NCI-H69 (cell line): ENCODE results near the gene SLTM.
A peak's percentile ranks its signal among the peaks of the same experiment; 100 is the strongest.
"Not testable (repeated sequence)": the region's sequence is repeated elsewhere in the genome, so short reads cannot be mapped to it uniquely, and the experiment has no call there.

Experiments used
- DNase-seq: peaks from one replicate; lab custom pipeline; 2025; lab: John Stamatoyannopoulos, UW

Gene SLTM

DNA sequence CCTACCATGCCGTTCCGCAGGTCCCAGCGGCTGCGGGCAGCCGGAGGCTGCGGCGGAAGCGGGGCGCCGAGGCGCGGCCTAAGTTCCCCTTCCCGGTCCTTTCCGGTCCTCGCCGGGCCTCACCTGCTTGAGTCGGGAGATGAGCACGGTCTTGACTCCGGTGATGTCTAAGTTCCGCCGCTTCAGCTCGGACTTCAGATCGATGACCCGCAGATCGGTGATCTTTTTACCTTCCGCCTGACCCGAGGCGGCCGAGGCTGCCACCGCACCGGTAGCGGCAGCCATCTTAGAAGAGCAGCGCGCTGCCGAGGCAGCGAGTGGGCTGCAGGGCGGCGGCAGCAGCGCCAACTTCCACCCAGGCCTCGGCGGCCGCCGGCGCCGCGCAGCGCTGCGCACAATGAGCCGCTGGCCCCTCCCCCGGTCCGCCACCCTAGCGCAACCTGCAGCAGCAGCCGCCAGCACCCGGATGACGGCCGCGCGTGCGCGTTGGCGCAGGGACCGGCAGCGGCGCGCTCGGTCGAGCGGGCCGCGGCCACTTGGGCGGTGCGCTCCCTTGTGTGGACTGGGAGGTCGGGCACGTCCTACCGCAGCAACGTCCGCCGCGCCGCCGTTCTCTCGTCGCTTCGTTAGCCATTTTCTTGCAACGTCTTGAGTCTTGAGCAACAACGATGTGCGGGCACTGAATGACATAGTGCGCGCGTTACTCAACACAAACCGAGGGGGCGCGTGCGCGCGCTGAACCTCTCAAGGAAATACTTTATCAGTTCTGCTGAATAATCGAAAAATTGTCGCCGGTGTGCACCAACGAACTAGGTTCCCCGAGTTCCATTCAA is at the start of gene SLTM:
SLTM (minus strand) TSS at position 399 of the 833 bp plus-strand sequence; CDS start at position 285, 114 bp downstream.
- DNase-seq = peak; percentile 98

DNA sequence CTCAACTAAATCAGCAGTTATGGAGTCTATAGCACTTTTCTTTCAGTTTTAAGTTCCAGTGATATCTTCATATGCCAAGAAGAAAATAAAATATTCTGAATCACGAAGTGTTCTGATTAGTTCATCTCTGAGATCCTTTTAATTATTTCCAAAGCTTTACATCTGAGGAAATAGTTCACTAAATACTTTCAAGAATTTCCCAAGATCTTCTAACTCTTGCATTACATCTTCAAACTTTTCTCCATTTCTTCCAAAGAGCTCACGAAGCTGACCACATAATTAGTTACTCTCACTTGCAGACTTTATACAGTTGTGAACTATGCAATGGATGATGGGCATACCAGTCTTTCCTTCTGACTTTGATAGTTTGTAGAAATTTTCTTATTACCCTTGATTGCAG is 49.8 kb upstream of the SLTM start:
- no peak for DNase-seq

DNA sequence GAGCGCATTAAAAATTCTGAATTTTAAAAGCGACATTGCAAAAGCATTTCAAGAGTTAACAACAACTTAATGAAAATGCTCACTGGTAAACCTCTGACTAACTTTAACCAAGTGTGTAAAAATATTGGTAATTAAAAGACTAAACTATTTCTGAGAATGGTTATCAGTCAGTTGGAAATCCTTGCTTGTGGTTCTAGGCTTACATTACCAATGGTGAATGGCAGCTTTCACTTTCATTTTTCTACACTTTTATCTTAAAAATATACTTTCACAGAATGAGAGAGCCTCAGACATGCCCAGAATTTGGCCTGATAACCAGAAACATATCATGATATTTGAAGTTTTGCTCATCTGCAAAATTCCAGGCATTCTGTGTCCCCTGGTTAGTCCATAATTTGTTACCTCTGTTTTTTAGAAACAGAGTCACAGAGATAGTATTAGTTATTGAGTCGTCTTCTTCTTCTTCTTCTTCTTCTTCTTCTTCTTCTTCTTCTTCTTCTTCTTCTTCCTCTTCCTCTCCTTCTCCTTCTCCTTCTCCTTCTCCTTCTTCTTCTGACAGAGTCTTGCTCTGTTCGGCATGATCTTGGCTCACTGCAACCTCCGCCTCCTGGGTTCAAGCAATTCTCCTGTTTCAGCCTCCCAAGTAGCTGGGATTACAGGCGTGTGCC is 48.5 kb upstream of the SLTM start:
- no peak for DNase-seq

DNA sequence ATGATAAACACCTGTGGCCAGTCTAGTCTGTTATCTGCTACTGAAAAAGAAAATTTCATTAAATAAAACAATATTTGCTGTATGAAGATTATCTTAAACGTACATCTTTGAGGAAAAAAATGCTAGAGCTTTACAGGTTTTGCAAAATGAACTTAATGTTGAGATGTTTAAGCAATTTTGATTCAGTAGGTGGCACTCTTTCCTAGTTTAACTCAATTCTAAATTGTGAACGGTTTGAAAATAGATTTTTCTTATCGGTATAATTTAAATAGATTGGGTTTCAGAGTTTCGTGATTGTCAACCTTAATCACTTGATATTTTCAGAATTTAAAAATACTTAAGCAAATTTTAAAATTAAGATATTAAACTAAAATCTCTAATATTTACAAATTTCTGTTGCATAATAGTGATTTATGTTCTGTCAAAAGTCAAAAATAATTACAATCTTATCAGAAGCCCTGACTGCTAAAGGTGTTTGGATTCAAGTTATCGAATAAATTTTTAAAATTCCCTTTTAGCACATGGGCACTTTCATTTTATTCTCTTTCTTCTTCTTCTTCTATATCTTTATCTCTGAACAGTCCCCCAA is 47.0 kb upstream of the SLTM start:
- peak; percentile 57 for DNase-seq

DNA sequence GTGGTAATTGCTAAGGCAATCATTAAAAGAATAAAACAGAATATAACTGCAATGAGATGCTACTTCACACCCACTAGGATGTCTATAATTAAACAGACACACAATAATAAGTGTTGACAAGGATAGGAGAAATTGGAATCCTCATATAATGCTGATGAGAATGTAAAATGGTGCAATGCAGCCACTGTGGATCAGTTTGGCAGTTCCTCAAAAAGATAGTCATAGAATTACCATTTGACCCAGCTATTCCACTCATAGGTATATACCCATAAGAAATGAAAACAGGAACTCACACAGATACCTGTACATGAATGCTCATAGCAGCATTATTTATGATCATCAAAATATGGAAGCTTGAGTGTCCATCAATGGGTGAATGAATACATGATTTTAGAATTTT is 44.4 kb upstream of the SLTM start:
- no peak for DNase-seq

DNA sequence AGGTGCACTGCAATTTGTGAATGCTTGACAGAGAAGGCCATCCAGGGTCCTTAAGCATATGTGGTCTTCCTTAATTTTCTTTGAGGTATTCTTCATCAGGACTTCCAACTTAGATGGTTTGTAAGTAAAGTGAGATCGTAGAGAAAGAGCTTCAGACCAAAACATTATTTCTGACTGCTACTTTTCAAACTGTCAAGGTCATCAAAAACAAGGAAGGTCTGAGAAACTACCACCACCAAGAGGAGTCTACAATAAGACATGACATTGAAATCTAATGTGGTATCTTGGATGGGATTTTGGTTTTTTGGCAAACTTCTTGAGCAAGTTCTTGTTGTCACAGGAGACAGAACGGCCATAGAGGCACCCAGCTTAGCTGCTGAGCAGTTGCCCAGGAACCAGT is 34.0 kb upstream of the SLTM start:
- DNase-seq = no peak

DNA sequence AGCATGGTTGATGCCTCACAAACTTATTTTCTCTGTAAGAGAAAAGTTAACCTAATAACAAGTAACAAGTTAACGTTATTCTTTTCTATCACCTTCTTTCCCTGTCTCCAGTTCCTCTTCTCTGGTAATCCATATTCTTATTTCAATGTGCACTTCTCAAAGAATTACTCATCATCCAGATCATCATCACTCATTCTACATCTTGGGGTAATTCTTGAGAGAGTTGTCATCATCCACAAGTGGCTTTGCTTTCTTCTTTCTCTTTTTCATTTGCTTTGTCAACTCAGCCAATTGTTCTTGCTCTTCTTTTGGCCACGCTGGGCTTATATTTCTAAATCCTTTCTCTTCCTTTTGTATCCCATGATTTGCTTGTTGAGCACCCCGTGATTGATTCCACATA is 33.2 kb upstream of the SLTM start:
- DNase-seq = no peak

DNA sequence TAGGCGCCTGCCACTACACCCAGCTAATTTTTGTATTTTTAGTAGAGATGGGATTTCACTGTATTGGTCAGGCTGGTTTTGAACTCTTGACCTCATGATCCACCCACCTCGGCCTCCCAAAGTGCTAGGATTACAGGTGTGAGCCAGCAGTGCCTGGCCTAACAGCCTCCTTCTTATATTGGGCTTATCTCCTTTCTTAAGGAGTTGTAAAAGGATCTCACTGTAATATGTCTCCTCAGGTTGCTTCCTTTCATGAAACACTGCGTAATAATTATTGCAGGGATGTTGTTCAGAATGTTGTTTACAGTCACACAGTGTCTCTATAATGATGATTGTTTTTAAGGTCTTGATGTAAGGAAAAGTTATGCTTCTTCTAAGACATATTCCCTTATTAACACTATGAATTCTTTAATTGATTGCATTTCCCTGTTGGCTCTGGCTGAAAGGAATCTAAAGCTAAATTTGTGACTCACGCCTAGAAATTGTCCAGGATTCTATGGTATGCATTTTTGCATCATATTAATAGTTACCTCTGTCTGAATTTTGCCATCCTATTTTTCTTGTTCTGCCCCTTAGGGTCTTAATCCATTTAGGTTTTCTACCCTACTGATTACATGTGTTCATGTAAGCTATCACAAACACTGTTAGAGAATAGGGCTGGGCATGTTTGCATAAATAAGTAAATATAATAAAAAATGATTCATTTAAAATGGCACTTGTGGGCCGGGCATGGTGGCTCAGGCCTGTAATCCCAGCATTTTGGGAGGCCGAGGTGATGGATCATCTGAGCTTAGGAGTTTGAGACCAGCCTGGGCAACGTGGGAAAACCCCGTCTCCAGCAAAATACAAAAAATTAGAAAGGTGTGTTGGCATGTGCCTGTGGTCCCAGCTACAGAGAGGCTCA is 29.4 kb upstream of the SLTM start:
- no peak for DNase-seq

DNA sequence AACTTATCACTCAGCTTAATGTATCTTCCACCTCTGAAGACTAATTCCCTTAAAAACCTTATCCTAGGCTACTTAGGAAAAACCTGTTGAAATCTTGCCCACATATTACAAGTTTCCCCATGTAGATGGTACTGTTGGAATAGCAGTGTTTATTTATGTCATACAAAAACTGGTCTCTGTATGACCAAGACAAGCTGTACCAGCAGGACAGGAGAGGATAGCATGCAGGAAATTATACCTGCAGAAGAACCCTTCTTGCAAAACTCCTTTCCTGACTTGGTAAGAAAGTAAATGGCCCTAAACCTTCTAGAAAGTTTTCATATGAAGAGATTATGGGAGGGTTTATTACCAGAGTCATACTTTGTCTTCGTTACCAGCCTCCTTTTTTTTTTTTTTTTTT is 28.7 kb upstream of the SLTM start:
- DNase-seq = no peak

DNA sequence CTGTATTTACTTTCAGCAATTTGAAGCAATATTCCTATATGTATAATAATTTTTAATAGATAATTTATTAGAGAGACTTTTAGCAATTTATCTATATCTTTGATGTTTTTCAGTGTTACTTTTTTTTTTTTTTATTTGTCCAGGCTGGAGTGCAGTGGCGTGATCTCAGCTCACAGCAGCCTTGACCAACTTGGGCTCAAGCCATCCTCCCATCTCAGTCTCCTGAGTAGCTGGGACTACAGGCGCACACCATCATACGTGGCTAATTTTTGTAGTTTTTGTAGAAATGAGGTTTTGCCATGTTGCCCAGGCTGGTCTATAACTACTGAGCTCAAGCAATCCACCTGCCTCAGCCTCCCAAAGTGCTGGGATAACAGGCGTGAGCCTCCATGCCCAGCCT is 25.3 kb upstream of the SLTM start:
- no peak for DNase-seq

DNA sequence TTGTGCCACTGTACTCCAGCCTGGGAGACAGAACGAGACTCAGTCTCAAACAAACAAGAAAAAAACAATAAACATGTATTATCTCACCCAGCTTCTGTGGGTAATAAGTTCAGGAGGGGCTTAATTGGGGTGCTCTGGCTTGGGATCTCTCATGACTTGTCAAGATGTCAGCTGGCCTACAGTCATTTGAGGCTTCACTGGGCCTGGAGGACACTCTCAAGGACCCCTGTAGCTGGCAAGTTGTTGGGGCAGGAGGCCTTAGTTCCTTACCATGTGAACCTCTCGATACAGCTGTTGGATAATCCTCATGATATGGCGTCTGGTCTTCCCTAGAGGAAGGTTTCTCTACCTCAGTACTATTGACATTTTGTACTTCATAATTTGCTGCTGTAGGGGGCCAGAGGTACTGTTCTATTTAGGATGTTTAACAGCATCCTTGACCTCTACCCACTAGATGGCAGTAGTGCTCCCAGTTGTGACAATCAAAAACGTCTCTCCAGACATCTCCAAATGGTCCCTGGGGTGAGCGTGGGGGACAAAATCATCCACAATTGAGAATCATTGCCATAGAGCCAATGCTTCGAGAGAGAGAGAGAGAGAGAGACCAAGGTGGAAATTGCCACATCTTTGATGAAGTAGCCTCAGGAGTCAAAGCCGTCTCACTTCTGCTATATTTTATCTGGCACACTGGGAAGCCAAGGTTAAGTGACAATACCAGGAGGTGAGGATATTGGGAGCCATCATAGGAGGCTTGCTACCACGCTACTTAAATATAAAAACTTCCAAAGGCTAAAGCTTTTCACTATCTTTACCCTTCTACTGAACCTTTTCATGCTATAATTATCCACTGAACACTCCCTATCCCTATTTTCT is 23.9 kb upstream of the SLTM start:
- DNase-seq = peak; percentile 86

DNA sequence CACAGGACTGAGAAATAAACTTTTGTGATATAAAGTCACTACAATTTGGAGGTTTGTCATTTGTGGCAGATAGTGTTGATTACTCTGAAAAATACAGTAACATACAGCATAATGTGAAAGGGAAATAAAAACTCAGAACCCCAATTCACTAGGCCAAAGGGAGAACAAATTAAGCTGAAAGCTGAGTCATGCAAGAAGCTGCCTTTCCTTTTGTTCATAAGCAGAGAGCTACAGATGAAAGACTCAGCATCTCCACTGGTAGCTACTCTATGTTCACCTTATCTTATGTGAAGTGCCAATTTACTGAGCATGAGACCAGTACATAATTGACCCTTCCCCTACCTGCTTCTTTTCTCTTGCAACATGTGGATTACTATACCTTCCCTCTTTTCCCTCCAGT is 19.3 kb upstream of the SLTM start:
- DNase-seq = peak; percentile 16

DNA sequence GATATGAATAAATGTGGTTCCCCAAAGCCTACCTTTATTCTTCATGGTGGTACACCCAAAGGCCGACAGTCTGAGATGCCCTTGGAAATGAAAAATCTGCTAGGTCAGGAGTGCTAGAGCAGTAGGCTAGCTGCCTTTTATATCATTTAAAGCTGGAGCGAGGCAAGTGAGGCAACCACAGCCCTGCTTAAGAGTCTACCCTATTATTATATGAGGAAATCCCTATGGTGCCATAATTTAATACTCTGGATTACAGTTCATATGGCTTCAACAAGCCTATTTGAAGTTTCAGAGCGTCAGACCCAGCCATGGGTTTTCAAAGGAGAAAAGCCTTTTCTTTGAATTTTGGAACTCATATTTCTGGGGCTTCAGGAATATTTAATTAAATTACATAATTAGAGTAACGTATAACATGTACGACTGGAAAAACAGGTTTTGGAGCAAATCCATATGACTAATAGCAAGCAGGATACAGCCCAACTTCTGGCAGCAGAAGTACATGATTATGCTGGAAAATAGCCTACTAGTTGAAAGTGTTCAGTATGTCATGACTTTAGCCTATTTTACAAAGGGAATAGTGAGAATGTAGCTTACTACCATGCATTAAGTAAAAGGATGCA is 18.0 kb upstream of the SLTM start:
- peak; percentile 83 for DNase-seq

DNA sequence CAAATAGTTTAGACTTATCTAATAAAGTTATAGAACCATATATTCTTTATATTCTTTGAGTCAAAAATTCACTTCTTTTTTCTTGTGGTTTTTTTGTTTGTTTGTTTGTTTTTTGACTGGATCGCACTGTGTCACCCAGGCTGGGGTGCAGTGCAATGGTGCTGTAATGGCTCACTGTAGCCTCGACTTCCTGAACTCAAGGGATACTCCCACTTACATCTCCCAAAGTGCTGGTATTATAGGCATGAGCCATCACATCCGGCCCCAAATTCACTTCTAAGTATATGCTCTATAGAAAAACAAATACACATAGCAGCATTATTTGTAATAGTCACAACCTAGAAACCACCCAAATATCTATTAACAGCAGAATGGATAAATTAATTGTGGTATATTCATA is 13.7 kb upstream of the SLTM start:
- peak; percentile 8 for DNase-seq

DNA sequence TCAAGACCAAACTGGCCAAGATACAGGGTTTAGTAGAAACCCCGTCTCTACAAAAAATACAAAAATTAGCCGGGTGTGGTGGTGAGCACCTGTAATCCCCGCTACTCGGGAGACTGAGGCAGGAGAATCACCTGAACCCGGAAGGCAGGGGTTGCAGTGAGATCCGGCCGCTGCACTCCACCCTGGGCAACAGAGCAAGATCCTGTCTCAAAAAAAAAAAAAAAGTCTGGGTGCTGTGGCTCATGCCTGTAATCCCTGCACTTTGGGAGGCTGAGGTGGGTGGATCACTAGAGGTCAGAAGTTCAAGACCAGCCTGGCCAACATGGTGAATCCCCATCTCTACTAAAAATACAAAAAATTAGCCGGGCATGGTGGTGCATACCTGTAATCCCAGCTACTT is 1.5 kb upstream of the SLTM start:
- DNase-seq = not testable (repeated sequence)

DNA sequence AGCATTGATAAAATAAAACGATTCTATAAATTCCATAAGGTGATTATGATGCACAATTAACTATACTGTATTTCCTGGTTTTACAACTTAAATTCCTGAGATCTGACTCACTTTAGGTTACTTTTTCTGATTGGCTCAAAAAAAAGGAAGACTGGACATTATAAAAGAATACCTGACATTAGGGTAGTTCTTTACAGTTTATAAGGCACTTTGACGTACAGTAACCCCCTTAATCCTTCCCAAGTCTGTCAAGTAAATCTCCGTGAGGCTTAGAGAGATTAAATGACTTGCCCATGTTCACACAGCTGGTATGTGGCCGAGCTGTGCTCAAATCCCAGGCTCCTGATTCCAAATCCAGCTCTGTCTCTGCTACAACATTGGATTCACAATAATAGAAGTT is 1.0 kb upstream of the SLTM start:
- no peak for DNase-seq

DNA sequence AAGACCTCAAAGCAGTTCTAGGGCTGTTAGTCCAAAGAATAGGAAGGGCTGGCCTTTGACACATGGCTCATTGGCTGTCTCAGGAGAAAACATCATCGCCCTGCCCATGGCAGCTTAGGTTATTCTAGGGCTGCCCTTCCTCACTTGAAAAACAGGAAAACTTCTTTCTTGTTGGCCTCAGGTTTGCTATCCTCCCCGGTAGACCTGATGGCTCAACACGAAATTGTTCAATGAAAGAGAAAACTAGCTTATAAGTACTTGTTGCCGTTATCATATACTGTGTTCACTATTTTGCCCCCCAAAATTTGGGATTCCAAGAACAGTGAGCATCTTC is 602 bp upstream of the SLTM start:
- DNase-seq = no peak

DNA sequence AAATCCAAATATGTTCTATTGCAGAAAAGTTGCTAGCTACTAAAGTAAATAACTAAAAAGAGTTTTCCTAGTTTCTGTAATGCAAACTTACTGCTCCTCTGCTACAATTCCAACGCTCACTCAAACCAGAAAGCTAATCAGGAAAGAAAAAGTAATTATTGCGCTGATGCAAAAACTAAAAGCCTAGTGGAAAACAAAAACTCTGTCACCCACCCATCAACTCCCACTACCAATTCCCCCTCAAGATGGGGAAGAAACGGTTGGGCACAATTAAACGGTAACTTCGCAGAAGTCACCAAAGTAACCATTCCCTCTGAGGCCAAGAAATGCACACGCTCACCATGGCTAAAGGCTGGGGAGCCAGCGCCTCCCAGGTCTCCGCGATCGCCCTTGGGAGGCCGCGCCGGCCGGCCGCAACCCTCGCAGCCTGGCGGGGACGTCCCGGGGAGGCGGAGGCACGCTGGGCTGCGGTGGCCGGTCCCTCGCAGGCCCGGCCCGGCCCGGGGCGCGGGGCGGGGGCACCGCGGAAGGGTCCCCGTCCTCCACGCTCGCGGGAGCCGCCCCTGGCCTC is 684 bp downstream of the SLTM start:
- DNase-seq = peak; percentile 83

DNA sequence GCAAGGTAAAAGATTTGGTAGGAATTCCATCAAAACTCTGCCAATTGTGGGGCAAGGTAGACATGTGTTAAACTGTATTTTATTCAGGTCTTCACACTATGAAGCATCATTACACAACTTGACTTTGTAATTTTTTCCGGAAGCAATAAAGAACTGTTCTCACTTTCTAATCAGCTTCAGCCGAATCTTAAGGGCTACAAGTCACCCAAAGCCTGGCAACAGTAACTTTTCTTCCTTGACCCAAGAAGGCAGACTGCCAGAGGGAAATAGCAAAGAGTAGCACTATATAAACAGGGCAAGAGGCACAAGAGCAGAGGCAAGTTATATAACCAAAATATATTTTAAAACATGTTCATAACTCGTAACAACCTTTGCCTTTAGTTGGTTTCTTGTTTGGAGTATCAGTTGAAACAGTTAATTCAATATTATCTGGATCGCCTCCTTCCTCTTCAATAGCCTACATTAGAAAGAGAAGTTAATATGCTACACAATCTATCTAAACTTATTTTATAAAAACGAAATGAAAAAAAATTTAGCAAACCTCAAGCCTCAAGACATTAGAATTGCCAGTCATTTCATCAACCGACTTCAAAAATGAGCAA is 1.4 kb downstream of the SLTM start:
- peak; percentile 48 for DNase-seq

DNA sequence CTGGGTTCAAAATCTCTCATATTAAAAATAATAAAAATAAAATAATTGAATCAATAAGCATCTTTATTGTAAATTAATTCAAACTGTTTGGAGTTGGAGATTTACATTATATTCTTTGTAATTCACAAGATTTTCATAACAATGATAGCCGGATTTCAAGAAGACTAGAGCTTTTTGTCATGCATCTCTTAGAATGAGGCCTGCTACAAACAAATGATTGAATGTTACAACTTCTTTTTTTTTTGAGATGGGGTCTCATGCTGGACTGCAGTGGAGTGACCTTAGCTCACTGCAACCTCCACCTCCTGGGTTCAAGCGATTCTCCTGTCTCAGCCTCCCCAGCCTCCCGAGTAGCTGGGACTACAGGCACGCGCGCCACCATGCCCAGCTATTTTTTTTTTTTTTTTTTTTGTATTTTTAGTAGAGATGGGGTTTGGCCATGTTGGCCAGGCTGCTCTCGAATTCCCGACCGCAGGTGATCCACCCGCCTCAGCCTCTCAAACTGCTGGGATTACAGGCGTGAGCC is 3.5 kb downstream of the SLTM start:
- DNase-seq = no peak
